Endodermal cell (in vitro differentiated cells): ENCODE measurements around the gene COPS7B. TPM values are rescaled to one million over a fixed set of nuclear protein-coding genes. Genes with fewer than 3 reads are reported as not detected.
A peak's percentile ranks its signal among the peaks of the same experiment; 100 is the strongest.

ENCODE experiments used
- DNase-seq: peaks from one replicate; pipeline ENCODE4 v3.0.0-alpha.2; 2017
- H3K27ac ChIP-seq: 2 replicates; pipeline ENCODE4 v1.5.1; 2013; ENCODE audit warnings: mild to moderate bottlenecking, low read depth, low read length, moderate library complexity
- H3K27me3 ChIP-seq: 2 replicates; pipeline ENCODE4 v1.6.1; 2013; ENCODE audit warnings: mild to moderate bottlenecking, low read length, moderate library complexity; ENCODE audit not compliant: insufficient read depth, control insufficient read depth, poor library complexity, severe bottlenecking
- H3K36me3 ChIP-seq: 2 replicates; pipeline ENCODE4 v1.7.0; 2013; ENCODE audit warnings: mild to moderate bottlenecking, low read length, moderate library complexity; ENCODE audit not compliant: control insufficient read depth, insufficient read depth
- H3K4me1 ChIP-seq: one replicate; pipeline ENCODE4 v1.7.0; 2013; ENCODE audit warnings: low read length; ENCODE audit not compliant: control insufficient read depth, insufficient read depth
- H3K4me3 ChIP-seq: 2 replicates; pipeline ENCODE4 v1.5.1; 2013; ENCODE audit warnings: mild to moderate bottlenecking, low read length, moderate library complexity
- H3K9ac ChIP-seq: 2 replicates; pipeline ENCODE4 v1.6.1; 2013; ENCODE audit warnings: mild to moderate bottlenecking, low read length, moderate library complexity; ENCODE audit not compliant: poor library complexity, severe bottlenecking; ENCODE audit errors: extremely low read depth
- H3K9me3 ChIP-seq: 2 replicates; pipeline ENCODE4 v1.6.1; 2013; ENCODE audit warnings: mild to moderate bottlenecking, low read length, moderate library complexity; ENCODE audit not compliant: control insufficient read depth
- H3K27ac Mint-ChIP-seq: 2 replicates; pipeline ENCODE4 v1.8.0; 2020; ENCODE audit warnings: mixed read lengths
- H3K27me3 Mint-ChIP-seq: 2 replicates; pipeline ENCODE4 v1.8.0; 2021; ENCODE audit warnings: mild to moderate bottlenecking, mixed read lengths; ENCODE audit not compliant: insufficient read depth
- H3K36me3 Mint-ChIP-seq: 2 replicates; pipeline ENCODE4 v1.8.0; 2020; ENCODE audit warnings: low read depth, mixed read lengths
- H3K4me1 Mint-ChIP-seq: 2 replicates; pipeline ENCODE4 v1.8.0; 2020; ENCODE audit warnings: mixed read lengths
- H3K4me3 Mint-ChIP-seq: 2 replicates; pipeline ENCODE4 v1.8.0; 2020; ENCODE audit warnings: mild to moderate bottlenecking, moderate library complexity, mixed read lengths
- H3K9me3 Mint-ChIP-seq: 2 replicates; pipeline ENCODE4 v1.8.0; 2020; ENCODE audit warnings: mild to moderate bottlenecking, mixed read lengths
- CTCF ChIP-seq: fragments of 200-600 bp; sonication (generic); conservative IDR thresholded peaks from 2 replicates; pipeline ENCODE4 v1.5.0; 2021; ENCODE audit warnings: antibody characterized with exemption, mild to moderate bottlenecking
- WGBS, 2 experiments: methylation state at CpG; one replicate each; pipeline versions ENCODE4 v1.1.5 to v1.1.7; 2013; ENCODE audit warnings: missing lambda C conversion rate in 2 of 2, mixed read lengths in 1 of 2; ENCODE audit not compliant: insufficient coverage in 1 of 2, insufficient read length in 1 of 2; 5-methylcytosine and 5-hydroxymethylcytosine counted together
- total RNA-seq, 2 donors: library from RNA; stranded (reverse); fragmentation: NEBNext Ultra II Directional in 1 of 2; extraction: Animal tissue kit (Norgen Biotek cat#: 25700) in 1 of 2; gene quantifications; 2 replicates in 1 of 2; 3 replicates in 1 of 2; pipeline ENCODE4 v1.2.1, GENCODE V29; 2021

Gene COPS7B
- total RNA-seq, 2 donors from 2014 or later = 55.0 to 67.1 TPM

- Histone ChIP-seq H3K27me3 (no peaks in the 10 kb centered on the region), H3K9ac (no peak overlapping the region), H3K9me3 (no peaks in the 10 kb centered on the region), H3K36me3 (peaks cover 70% of the 10 kb centered on the region), H3K4me3 (no peak overlapping the region), H3K27ac (no peak overlapping the region), H3K4me1 (no peaks in the 10 kb centered on the region)
- Mint-ChIP-seq H3K27ac (no peak overlapping the region), H3K4me1 (no peaks in the 10 kb centered on the region), H3K9me3 (no peaks in the 10 kb centered on the region), H3K27me3 (no peaks in the 10 kb centered on the region), H3K36me3 (peaks cover 54% of the 10 kb centered on the region), H3K4me3 (no peak overlapping the region)
- peak; percentile 66 for TF ChIP-seq CTCF
- WGBS, 2 experiments = 94 to 98% methylated on average over 9 of the region's 9 CpGs
- no peak for DNase-seq
These were observed 9.5 kb downstream of the COPS7B start for GRCh38 chr2:231795525-231796327.

- TF ChIP-seq CTCF = peak; percentile 90
- H3K9me3 Mint-ChIP-seq = no peaks in the 10 kb centered on the region
- no peak overlapping the region for H3K27ac Mint-ChIP-seq
- Histone ChIP-seq H3K27me3 (no peaks in the 10 kb centered on the region), H3K36me3 (peaks cover 78% of the 10 kb centered on the region), H3K9ac (no peak overlapping the region), H3K4me3 (no peak overlapping the region), H3K9me3 (no peaks in the 10 kb centered on the region), H3K27ac (no peak overlapping the region), H3K4me1 (no peaks in the 10 kb centered on the region)
- H3K4me1 Mint-ChIP-seq = peaks cover 10% of the 10 kb centered on the region
- no peak overlapping the region for H3K4me3 Mint-ChIP-seq
- H3K36me3 Mint-ChIP-seq = peaks cover 59% of the 10 kb centered on the region
- 71 to 89% methylated on average over 3 to 6 of the region's 6 CpGs for WGBS, 2 experiments
- no peaks in the 10 kb centered on the region for H3K27me3 Mint-ChIP-seq
- peak; percentile 84 for DNase-seq
These were observed 14.3 kb downstream of the COPS7B start for GRCh38 chr2:231800493-231801091.

GRCh38 chr2:231803501-231804138 lies 17.4 kb downstream of the COPS7B start:
- H3K9me3 Mint-ChIP-seq = no peaks in the 10 kb centered on the region
- Histone ChIP-seq H3K27ac (no peak overlapping the region), H3K4me3 (no peak overlapping the region), H3K4me1 (no peaks in the 10 kb centered on the region), H3K9ac (no peak overlapping the region), H3K36me3 (peaks cover 86% of the 10 kb centered on the region), H3K9me3 (no peaks in the 10 kb centered on the region), H3K27me3 (no peaks in the 10 kb centered on the region)
- 83 to 96% methylated on average over 3 to 9 of the region's 9 CpGs for WGBS, 2 experiments
- no peaks in the 10 kb centered on the region for H3K27me3 Mint-ChIP-seq
- DNase-seq = no peak
- H3K4me1 Mint-ChIP-seq = peaks cover 10% of the 10 kb centered on the region
- peaks cover 59% of the 10 kb centered on the region for H3K36me3 Mint-ChIP-seq
- no peak overlapping the region for H3K4me3 Mint-ChIP-seq
- TF ChIP-seq CTCF = no peak
- no peak overlapping the region for H3K27ac Mint-ChIP-seq
